DND-41 (cell line): ENCODE measurements around the gene UFD1.

Experiments used
- ATAC-seq: fragments of 200-7000 bp; cut with Tn5 transposase; 3 replicates; pipeline ENCODE4 v1.9.1; 2021; ENCODE audit warnings: low read depth; ENCODE audit not compliant: insufficient read depth
- DNase-seq: peaks from one replicate; pipeline ENCODE4 v3.0.0-alpha.2; 2020
- H2AFZ ChIP-seq: 2 replicates; pipeline ENCODE4 v1.6.0; 2012; ENCODE audit warnings: low read depth, low read length
- H3K27ac ChIP-seq: 2 replicates; pipeline ENCODE4 v1.5.1; 2012; ENCODE audit warnings: low read length, inconsistent platforms
- H3K27me3 ChIP-seq: fragments of 200-600 bp; sonication (generic); 2 replicates; pipeline ENCODE4 v1.6.0; 2012; ENCODE audit warnings: low read length, mild to moderate bottlenecking, inconsistent platforms; ENCODE audit not compliant: insufficient read depth, poor library complexity
- H3K36me3 ChIP-seq: 2 replicates; pipeline ENCODE4 v1.5.1; 2012; ENCODE audit warnings: low read length, inconsistent platforms; ENCODE audit not compliant: insufficient read depth
- H3K4me1 ChIP-seq: 2 replicates; pipeline ENCODE4 v1.5.1; 2012; ENCODE audit warnings: mild to moderate bottlenecking, low read length; ENCODE audit not compliant: insufficient read depth
- H3K4me2 ChIP-seq: 2 replicates; pipeline ENCODE4 v1.6.0; 2012; ENCODE audit warnings: mild to moderate bottlenecking, moderate library complexity, low read length, inconsistent platforms; ENCODE audit not compliant: insufficient read depth
- H3K4me3 ChIP-seq, 2 experiments: fragments of 200-600 bp in 1 of 2; shearing (Covaris generic) in 1 of 2; 2 replicates each; pipeline ENCODE4 v1.5.1; 2012 to 2016; ENCODE audit warnings: inconsistent platforms in 2 of 2, low read length in 2 of 2, mild to moderate bottlenecking in 2 of 2, low read depth in 1 of 2, moderate library complexity in 1 of 2
- H3K79me2 ChIP-seq: 2 replicates; pipeline ENCODE4 v1.6.0; 2012; ENCODE audit warnings: low read length, inconsistent platforms; ENCODE audit not compliant: insufficient read depth
- H3K9ac ChIP-seq: 2 replicates; pipeline ENCODE4 v1.6.0; 2012; ENCODE audit warnings: low read depth, mild to moderate bottlenecking, inconsistent platforms, low read length, moderate library complexity
- H3K9me3 ChIP-seq: 2 replicates; pipeline ENCODE4 v1.5.1; 2012; ENCODE audit warnings: low read length, moderate library complexity, mild to moderate bottlenecking, inconsistent platforms; ENCODE audit not compliant: insufficient read depth, severe bottlenecking
- H4K20me1 ChIP-seq: 2 replicates; pipeline ENCODE4 v1.6.0; 2012; ENCODE audit warnings: low read length; ENCODE audit not compliant: insufficient read depth
- CTCF ChIP-seq: IDR thresholded peaks from 2 replicates; pipeline ENCODE4 v1.5.1; 2012; ENCODE audit warnings: borderline replicate concordance, low read length, moderate library complexity, mild to moderate bottlenecking; ENCODE audit not compliant: poor library complexity, severe bottlenecking; ENCODE audit errors: extremely low read depth
- EZH2 ChIP-seq: IDR thresholded peaks from 3 replicates; pipeline ENCODE4 v1.6.1; 2012; ENCODE audit warnings: borderline replicate concordance, low read depth, mild to moderate bottlenecking, moderate library complexity, low read length, inconsistent platforms; ENCODE audit not compliant: severe bottlenecking

The UFD1 gene

GRCh38 chr22:19495562-19496323 is 16.8 kb upstream of the UFD1 start:
- ATAC-seq (no peak), DNase-seq (no peak)
- H3K9me3 ChIP-seq: no peaks in the 10 kb centered on the region
- peaks cover 31% of the 10 kb centered on the region for H4K20me1 ChIP-seq
- no peak overlapping the region for H2AFZ ChIP-seq
- no peaks in the 10 kb centered on the region for H3K27me3 ChIP-seq
- H3K4me3 ChIP-seq: no peak overlapping the region
- no peak overlapping the region for H3K4me2 ChIP-seq
- H3K4me1 ChIP-seq: no peaks in the 10 kb centered on the region
- no peak overlapping the region for H3K9ac ChIP-seq
- peaks cover 23% of the 10 kb centered on the region for H3K79me2 ChIP-seq
- TF ChIP-seq EZH2: no peak
- peak; percentile 20 for TF ChIP-seq CTCF
- peaks cover 100% of the 10 kb centered on the region for H3K36me3 ChIP-seq
- H3K27ac ChIP-seq: no peak overlapping the region

GRCh38 chr22:19494676-19495173 is 15.7 kb upstream of the UFD1 start:
- Histone ChIP-seq H3K79me2 (peaks cover 30% of the 10 kb centered on the region), H4K20me1 (peaks cover 31% of the 10 kb centered on the region), H3K27ac (no peak overlapping the region), H3K9ac (no peak overlapping the region), H3K4me1 (no peaks in the 10 kb centered on the region), H3K36me3 (peaks cover 94% of the 10 kb centered on the region), H3K9me3 (no peaks in the 10 kb centered on the region), H3K4me3 (no peak overlapping the region), H2AFZ (no peak overlapping the region), H3K4me2 (no peak overlapping the region), H3K27me3 (no peaks in the 10 kb centered on the region)
- no peak for ATAC-seq
- TF ChIP-seq EZH2: no peak
- no peak for TF ChIP-seq CTCF
- DNase-seq: no peak

DNA sequence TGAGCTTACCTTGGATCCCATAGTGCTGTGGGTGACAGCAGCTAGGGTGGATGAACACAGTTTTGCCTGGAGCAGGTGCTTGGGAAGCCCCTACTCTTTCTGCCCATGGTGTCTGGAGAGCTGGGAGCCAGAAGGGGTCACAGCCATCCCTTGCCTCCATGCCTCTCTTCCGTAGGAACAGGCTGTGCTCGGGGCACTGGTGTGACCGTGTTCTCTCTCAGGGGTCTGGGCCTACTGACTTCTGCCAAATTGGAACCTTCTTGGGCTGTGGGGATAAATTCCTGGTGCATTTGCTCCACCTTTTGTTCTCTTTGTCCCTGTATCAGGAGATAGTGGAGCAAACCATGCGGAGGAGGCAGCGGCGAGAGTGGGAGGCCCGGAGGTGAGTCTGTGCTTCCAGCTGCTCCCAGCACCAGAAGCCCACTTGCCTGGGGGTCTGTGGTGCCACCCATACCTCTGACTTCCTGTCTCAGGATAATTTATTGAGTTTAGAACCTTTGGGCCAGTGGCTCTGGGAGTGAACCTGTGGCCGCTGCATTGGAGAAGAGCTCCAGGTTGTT is 15.1 kb upstream of the UFD1 start:
- Histone ChIP-seq H3K4me3 (no peak overlapping the region), H3K9me3 (no peaks in the 10 kb centered on the region), H3K4me1 (no peaks in the 10 kb centered on the region), H2AFZ (no peak overlapping the region), H3K36me3 (peaks cover 94% of the 10 kb centered on the region), H3K27ac (no peak overlapping the region), H3K9ac (no peak overlapping the region), H3K27me3 (no peaks in the 10 kb centered on the region), H3K79me2 (peaks cover 35% of the 10 kb centered on the region), H4K20me1 (peaks cover 27% of the 10 kb centered on the region), H3K4me2 (no peak overlapping the region)
- TF ChIP-seq EZH2 (no peak), CTCF (no peak)
- ATAC-seq (no peak), DNase-seq (no peak)
